ENCODE measurements around the gene AFF1.

The AFF1 gene

GRCh38 chr4:87185146-87185870, 250.5 kb downstream of the AFF1 start:
- Histone ChIP-seq H3K4me1 (ENCODE audit: control insufficient read depth in 2 of 2, insufficient read depth in 1 of 2, low read depth in 1 of 2, low read length in 2 of 2) (no peaks in the 10 kb centered on the region), H2AFZ (ENCODE audit: low read length) (no peak overlapping the region), H3K18ac (ENCODE audit: low read length) (no peak overlapping the region), H2BK5ac (ENCODE audit: low read length) (no peak overlapping the region), H2AK5ac (ENCODE audit: low read depth, low read length) (no peak overlapping the region), H4K8ac (ENCODE audit: low read depth, low read length) (no peak overlapping the region), H3K4me3 (ENCODE audit: low read length in 2 of 2) (no peak overlapping the region), H3K9ac (ENCODE audit: low read depth, low read length, poor library complexity) (no peak overlapping the region), H3K9me3 (replicated peaks in 1 of 2; ENCODE audit: control insufficient read depth in 2 of 2, insufficient read depth in 1 of 2, low read depth in 1 of 2, low read length in 2 of 2) (peaks cover 0 to 6% of the 10 kb centered on the region in 2 donors), H2BK120ac (ENCODE audit: low read depth, low read length) (no peak overlapping the region), H3K14ac (ENCODE audit: low read length) (no peak overlapping the region), H3K36me3 (replicated peaks in 1 of 2; ENCODE audit: control insufficient read depth in 2 of 2, insufficient read depth in 2 of 2, low read length in 2 of 2) (no peaks in the 10 kb centered on the region), H3K79me1 (ENCODE audit: low read depth, low read length) (no peaks in the 10 kb centered on the region), H2BK12ac (ENCODE audit: low read length) (no peak overlapping the region), H4K91ac (ENCODE audit: low read depth, low read length, poor library complexity) (no peak overlapping the region), H3K4me2 (ENCODE audit: insufficient read depth, low read length, poor library complexity, severe bottlenecking) (no peak overlapping the region), H3K4ac (ENCODE audit: low read length) (no peak overlapping the region), H3K27ac (replicated peaks; ENCODE audit: low read length) (no peak overlapping the region), H3K23ac (ENCODE audit: low read depth, low read length, poor library complexity) (no peak overlapping the region), H2BK15ac (ENCODE audit: low read length) (no peak overlapping the region), H3K27me3 (ENCODE audit: control insufficient read depth in 3 of 3, insufficient read depth in 3 of 3, low read depth in 1 of 3, low read length in 3 of 3) (no peaks in the 10 kb centered on the region)
- no CpG with 5 or more reads among the region's 5 CpGs for whole genome bisulfite sequencing, 2 donors (ENCODE audit: extremely low coverage in 2 of 2, insufficient read length in 2 of 2, insufficient replicate concordance in 1 of 2)
- DNase-seq (ENCODE audit: low spot score): no peak

DNA sequence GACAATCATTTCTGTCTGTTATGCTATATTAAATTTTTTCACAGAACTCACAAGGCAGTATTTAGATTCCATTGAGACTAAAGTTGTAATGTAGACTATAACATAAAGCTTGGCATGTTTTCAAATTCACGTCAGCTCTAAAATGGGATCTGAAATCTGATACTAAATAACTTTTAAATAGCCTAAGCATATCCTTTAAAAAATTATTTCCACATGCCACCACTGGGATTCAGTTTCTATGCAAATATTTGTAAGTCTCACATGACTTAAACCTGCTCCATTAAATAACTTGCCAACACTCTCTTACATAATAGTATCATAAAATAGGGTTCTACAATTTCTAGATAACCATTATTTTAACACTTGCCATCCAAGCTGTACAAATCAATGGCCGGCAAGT, 253.2 kb downstream of the AFF1 start:
- no peak overlapping the region for H2BK12ac ChIP-seq (ENCODE audit: low read length)
- no peaks in the 10 kb centered on the region for H3K79me1 ChIP-seq (ENCODE audit: low read depth, low read length)
- no peak overlapping the region for H2AK5ac ChIP-seq (ENCODE audit: low read depth, low read length)
- no peaks in the 10 kb centered on the region for H3K27me3 ChIP-seq (ENCODE audit: control insufficient read depth in 3 of 3, insufficient read depth in 3 of 3, low read depth in 1 of 3, low read length in 3 of 3)
- no peak overlapping the region for H4K8ac ChIP-seq (ENCODE audit: low read depth, low read length)
- DNase-seq (ENCODE audit: low spot score): no peak
- H2BK5ac ChIP-seq (ENCODE audit: low read length): no peak overlapping the region
- H3K9me3 ChIP-seq (replicated peaks in 1 of 2; ENCODE audit: control insufficient read depth in 2 of 2, insufficient read depth in 1 of 2, low read depth in 1 of 2, low read length in 2 of 2): peaks cover 0 to 3% of the 10 kb centered on the region in 2 donors
- H2BK120ac ChIP-seq (ENCODE audit: low read depth, low read length): no peak overlapping the region
- no peak overlapping the region for H3K4ac ChIP-seq (ENCODE audit: low read length)
- no peak overlapping the region for H3K9ac ChIP-seq (ENCODE audit: low read depth, low read length, poor library complexity)
- H2BK15ac ChIP-seq (ENCODE audit: low read length): no peak overlapping the region
- no peak overlapping the region for H3K23ac ChIP-seq (ENCODE audit: low read depth, low read length, poor library complexity)
- no peak overlapping the region for H3K18ac ChIP-seq (ENCODE audit: low read length)
- H3K4me3 ChIP-seq (ENCODE audit: low read length in 2 of 2): no peak overlapping the region
- H3K36me3 ChIP-seq (replicated peaks in 1 of 2; ENCODE audit: control insufficient read depth in 2 of 2, insufficient read depth in 2 of 2, low read length in 2 of 2): peaks cover 0 to 10% of the 10 kb centered on the region in 2 donors
- no peak overlapping the region for H2AFZ ChIP-seq (ENCODE audit: low read length)
- H3K4me1 ChIP-seq (ENCODE audit: control insufficient read depth in 2 of 2, insufficient read depth in 1 of 2, low read depth in 1 of 2, low read length in 2 of 2): no peaks in the 10 kb centered on the region
- no peak overlapping the region for H3K4me2 ChIP-seq (ENCODE audit: insufficient read depth, low read length, poor library complexity, severe bottlenecking)
- no peak overlapping the region for H4K91ac ChIP-seq (ENCODE audit: low read depth, low read length, poor library complexity)
- no peak overlapping the region for H3K14ac ChIP-seq (ENCODE audit: low read length)
- no peak overlapping the region for H3K27ac ChIP-seq (replicated peaks; ENCODE audit: low read length)
- WGBS, 2 donors (ENCODE audit: extremely low coverage in 2 of 2, insufficient read length in 2 of 2, insufficient replicate concordance in 1 of 2): no CpG with 5 or more reads among the region's 2 CpGs

GRCh38 chr4:87188932-87189331, 254.1 kb downstream of the AFF1 start:
- Histone ChIP-seq H4K91ac (ENCODE audit: low read depth, low read length, poor library complexity) (no peak overlapping the region), H4K8ac (ENCODE audit: low read depth, low read length) (no peak overlapping the region), H3K79me1 (ENCODE audit: low read depth, low read length) (no peaks in the 10 kb centered on the region), H3K9ac (ENCODE audit: low read depth, low read length, poor library complexity) (no peak overlapping the region), H3K4ac (ENCODE audit: low read length) (no peak overlapping the region), H3K4me2 (ENCODE audit: insufficient read depth, low read length, poor library complexity, severe bottlenecking) (no peak overlapping the region), H2BK120ac (ENCODE audit: low read depth, low read length) (no peak overlapping the region), H2BK12ac (ENCODE audit: low read length) (no peak overlapping the region), H2BK5ac (ENCODE audit: low read length) (no peak overlapping the region), H3K14ac (ENCODE audit: low read length) (no peak overlapping the region), H3K27ac (replicated peaks; ENCODE audit: low read length) (no peak overlapping the region), H3K4me3 (ENCODE audit: low read length in 2 of 2) (no peak overlapping the region), H3K36me3 (replicated peaks in 1 of 2; ENCODE audit: control insufficient read depth in 2 of 2, insufficient read depth in 2 of 2, low read length in 2 of 2) (peaks cover 0 to 10% of the 10 kb centered on the region in 2 donors), H3K4me1 (ENCODE audit: control insufficient read depth in 2 of 2, insufficient read depth in 1 of 2, low read depth in 1 of 2, low read length in 2 of 2) (no peaks in the 10 kb centered on the region), H3K18ac (ENCODE audit: low read length) (no peak overlapping the region), H2AFZ (ENCODE audit: low read length) (no peak overlapping the region), H3K9me3 (replicated peaks in 1 of 2; ENCODE audit: control insufficient read depth in 2 of 2, insufficient read depth in 1 of 2, low read depth in 1 of 2, low read length in 2 of 2) (peaks cover 0 to 3% of the 10 kb centered on the region in 2 donors), H2AK5ac (ENCODE audit: low read depth, low read length) (no peak overlapping the region), H3K23ac (ENCODE audit: low read depth, low read length, poor library complexity) (no peak overlapping the region), H3K27me3 (ENCODE audit: control insufficient read depth in 3 of 3, insufficient read depth in 3 of 3, low read depth in 1 of 3, low read length in 3 of 3) (no peaks in the 10 kb centered on the region), H2BK15ac (ENCODE audit: low read length) (no peak overlapping the region)
- WGBS, 2 donors (ENCODE audit: extremely low coverage in 2 of 2, insufficient read length in 2 of 2, insufficient replicate concordance in 1 of 2): no CpG with 5 or more reads among the region's 7 CpGs
- DNase-seq (ENCODE audit: low spot score): no peak
